ENCODE results near the gene MYOG. TPM values are rescaled to one million over a fixed set of nuclear protein-coding genes. Genes with fewer than 3 reads are reported as not detected.

The MYOG gene
- total RNA-seq, 2 donors from 2014 or later: not detected

DNA sequence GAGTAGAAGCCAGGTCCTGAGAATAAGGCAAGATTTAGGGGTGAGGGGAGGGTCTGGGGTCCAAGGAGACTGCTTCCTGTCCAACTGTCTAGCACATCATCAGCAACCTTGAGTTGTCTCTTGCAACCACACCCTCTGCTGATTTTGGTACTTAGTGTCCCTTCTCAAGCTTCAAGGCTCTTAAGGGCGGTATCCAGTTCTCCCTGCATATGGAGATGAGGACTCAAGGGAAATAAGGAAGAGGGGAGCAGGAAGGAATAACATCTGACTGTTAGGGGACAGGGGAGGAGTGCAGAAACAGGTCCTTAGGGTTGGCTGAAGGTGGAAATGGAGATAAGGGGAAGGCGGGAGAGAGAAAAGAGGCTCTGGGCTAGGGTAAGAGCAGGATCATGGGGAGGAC lies 12.3 kb downstream of the MYOG start:
- peaks cover 54% of the 10 kb centered on the region for H3K27me3 Mint-ChIP-seq (ENCODE audit: insufficient read depth)
- H3K4me3 ChIP-seq (ENCODE audit: low read length): no peak overlapping the region
- DNase-seq: no peak
- H3K4me3 Mint-ChIP-seq: no peak overlapping the region
- no peak overlapping the region for H3K9ac ChIP-seq (ENCODE audit: extremely low read depth, low read length, poor library complexity, severe bottlenecking)
- H3K9me3 ChIP-seq (ENCODE audit: control insufficient read depth, low read length): no peaks in the 10 kb centered on the region
- H3K9me3 Mint-ChIP-seq: no peaks in the 10 kb centered on the region
- no peaks in the 10 kb centered on the region for H3K4me1 Mint-ChIP-seq
- no peak overlapping the region for H3K27ac ChIP-seq (ENCODE audit: low read depth, low read length)
- 92 to 94% methylated on average over 2 of the region's 2 CpGs for WGBS, 2 experiments (ENCODE audit: insufficient coverage in 1 of 2, insufficient read length in 1 of 2)
- peaks cover 4% of the 10 kb centered on the region for H3K36me3 ChIP-seq (ENCODE audit: control insufficient read depth, insufficient read depth, low read length)
- no peak overlapping the region for H3K27ac Mint-ChIP-seq
- H3K36me3 Mint-ChIP-seq (ENCODE audit: low read depth): no peaks in the 10 kb centered on the region
- TF ChIP-seq, protein P1, sequence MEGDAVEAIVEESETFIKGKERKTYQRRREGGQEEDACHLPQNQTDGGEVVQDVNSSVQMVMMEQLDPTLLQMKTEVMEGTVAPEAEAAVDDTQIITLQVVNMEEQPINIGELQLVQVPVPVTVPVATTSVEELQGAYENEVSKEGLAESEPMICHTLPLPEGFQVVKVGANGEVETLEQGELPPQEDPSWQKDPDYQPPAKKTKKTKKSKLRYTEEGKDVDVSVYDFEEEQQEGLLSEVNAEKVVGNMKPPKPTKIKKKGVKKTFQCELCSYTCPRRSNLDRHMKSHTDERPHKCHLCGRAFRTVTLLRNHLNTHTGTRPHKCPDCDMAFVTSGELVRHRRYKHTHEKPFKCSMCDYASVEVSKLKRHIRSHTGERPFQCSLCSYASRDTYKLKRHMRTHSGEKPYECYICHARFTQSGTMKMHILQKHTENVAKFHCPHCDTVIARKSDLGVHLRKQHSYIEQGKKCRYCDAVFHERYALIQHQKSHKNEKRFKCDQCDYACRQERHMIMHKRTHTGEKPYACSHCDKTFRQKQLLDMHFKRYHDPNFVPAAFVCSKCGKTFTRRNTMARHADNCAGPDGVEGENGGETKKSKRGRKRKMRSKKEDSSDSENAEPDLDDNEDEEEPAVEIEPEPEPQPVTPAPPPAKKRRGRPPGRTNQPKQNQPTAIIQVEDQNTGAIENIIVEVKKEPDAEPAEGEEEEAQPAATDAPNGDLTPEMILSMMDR (conservative IDR thresholded peaks at IDR 0.05): no peak
- H3K27me3 ChIP-seq (ENCODE audit: control insufficient read depth, insufficient read depth, low read length, poor library complexity, severe bottlenecking): peaks cover 38% of the 10 kb centered on the region
- H3K4me1 ChIP-seq (ENCODE audit: control insufficient read depth, insufficient read depth, low read length): no peaks in the 10 kb centered on the region

DNA sequence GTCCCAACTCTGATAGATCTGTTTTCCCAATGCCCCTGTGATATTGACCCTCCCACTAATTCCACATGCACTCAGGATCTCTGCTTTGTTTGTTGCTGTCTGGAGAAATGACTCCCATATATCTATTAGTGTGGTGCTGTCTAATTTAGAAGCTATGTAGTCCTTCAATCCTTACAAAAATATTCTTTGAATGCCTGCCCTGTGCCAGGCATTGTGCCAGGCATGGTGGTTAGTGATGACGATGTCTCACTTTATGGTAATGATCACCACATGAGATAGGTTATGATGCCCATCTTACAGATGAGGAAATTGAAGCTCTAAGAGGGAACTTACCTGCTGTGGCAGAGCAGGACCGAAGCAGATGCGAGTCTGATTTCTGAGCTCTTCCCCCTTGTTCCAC lies 12.9 kb downstream of the MYOG start:
- Histone ChIP-seq H3K27ac (ENCODE audit: low read depth, low read length) (no peak overlapping the region), H3K9me3 (ENCODE audit: control insufficient read depth, low read length) (no peaks in the 10 kb centered on the region), H3K4me1 (ENCODE audit: control insufficient read depth, insufficient read depth, low read length) (no peaks in the 10 kb centered on the region), H3K4me3 (ENCODE audit: low read length) (no peak overlapping the region), H3K36me3 (ENCODE audit: control insufficient read depth, insufficient read depth, low read length) (peaks cover 4% of the 10 kb centered on the region), H3K9ac (ENCODE audit: extremely low read depth, low read length, poor library complexity, severe bottlenecking) (no peak overlapping the region), H3K27me3 (ENCODE audit: control insufficient read depth, insufficient read depth, low read length, poor library complexity, severe bottlenecking) (peaks cover 37% of the 10 kb centered on the region)
- Mint-ChIP-seq H3K4me1 (no peaks in the 10 kb centered on the region), H3K9me3 (no peaks in the 10 kb centered on the region), H3K27ac (no peak overlapping the region), H3K27me3 (ENCODE audit: insufficient read depth) (peaks cover 49% of the 10 kb centered on the region), H3K4me3 (no peak overlapping the region), H3K36me3 (ENCODE audit: low read depth) (no peaks in the 10 kb centered on the region)
- DNase-seq: peak; percentile 27
- TF ChIP-seq, protein P1 (conservative IDR thresholded peaks at IDR 0.05): no peak
- WGBS, 2 experiments (ENCODE audit: insufficient coverage in 1 of 2, insufficient read length in 1 of 2): 94% methylated on average over 2 to 3 of the region's 3 CpGs

DNA sequence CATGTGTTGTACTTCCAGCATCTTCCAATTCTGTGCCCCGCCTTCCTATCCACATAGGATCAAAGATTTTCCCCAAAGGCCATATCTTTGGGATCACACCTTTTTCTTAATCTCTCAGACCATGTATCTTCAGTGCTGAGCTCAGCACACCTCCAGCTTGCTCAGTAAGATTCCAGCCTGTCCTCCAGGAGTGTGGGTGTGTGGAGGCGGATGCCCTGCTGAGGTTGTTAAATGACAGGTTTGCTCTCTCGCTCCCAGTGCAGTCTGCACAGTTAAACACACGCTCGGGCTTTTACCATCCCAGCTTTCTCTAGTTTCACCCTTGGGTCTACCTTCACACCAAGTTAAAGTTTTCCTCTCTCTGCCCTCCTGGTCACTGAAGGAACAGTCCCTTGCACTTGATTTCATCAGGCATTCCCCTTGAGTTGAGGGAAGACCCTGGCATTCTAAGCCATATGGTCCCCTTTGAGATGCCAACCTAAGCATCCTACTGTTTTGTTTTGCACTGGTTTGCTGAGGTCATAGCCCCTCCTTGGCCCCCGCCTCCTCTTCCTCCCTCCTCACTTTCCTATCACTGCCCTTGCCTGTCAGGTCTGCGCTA lies 13.7 kb downstream of the MYOG start:
- Mint-ChIP-seq H3K27me3 (ENCODE audit: insufficient read depth) (peaks cover 41% of the 10 kb centered on the region), H3K36me3 (ENCODE audit: low read depth) (no peaks in the 10 kb centered on the region), H3K4me1 (no peaks in the 10 kb centered on the region), H3K9me3 (no peaks in the 10 kb centered on the region), H3K4me3 (no peak overlapping the region), H3K27ac (no peak overlapping the region)
- no peaks in the 10 kb centered on the region for H3K4me1 ChIP-seq (ENCODE audit: control insufficient read depth, insufficient read depth, low read length)
- no peak overlapping the region for H3K9ac ChIP-seq (ENCODE audit: extremely low read depth, low read length, poor library complexity, severe bottlenecking)
- peaks cover 4% of the 10 kb centered on the region for H3K36me3 ChIP-seq (ENCODE audit: control insufficient read depth, insufficient read depth, low read length)
- TF ChIP-seq, protein P1 (conservative IDR thresholded peaks at IDR 0.05): peak; percentile 49
- no peak overlapping the region for H3K4me3 ChIP-seq (ENCODE audit: low read length)
- H3K9me3 ChIP-seq (ENCODE audit: control insufficient read depth, low read length): no peaks in the 10 kb centered on the region
- no peak overlapping the region for H3K27ac ChIP-seq (ENCODE audit: low read depth, low read length)
- 88 to 92% methylated on average over 7 of the region's 7 CpGs for WGBS, 2 experiments (ENCODE audit: insufficient coverage in 1 of 2, insufficient read length in 1 of 2)
- DNase-seq: no peak
- peaks cover 29% of the 10 kb centered on the region for H3K27me3 ChIP-seq (ENCODE audit: control insufficient read depth, insufficient read depth, low read length, poor library complexity, severe bottlenecking)

Data from endodermal cell (in vitro differentiated cells).